IPS-15b (cell line): Measurements from ENCODE around the gene CELF3.

Experiments used
- H3K27me3 ChIP-seq: one replicate; pipeline ENCODE4 v1.6.1; 2013; ENCODE audit warnings: low read length; ENCODE audit not compliant: control insufficient read depth, insufficient read depth
- H3K36me3 ChIP-seq: one replicate; pipeline ENCODE4 v1.6.1; 2013; ENCODE audit warnings: low read length; ENCODE audit not compliant: control insufficient read depth, insufficient read depth
- H3K4me1 ChIP-seq: one replicate; pipeline ENCODE4 v1.6.1; 2013; ENCODE audit warnings: mild to moderate bottlenecking, low read length; ENCODE audit not compliant: control insufficient read depth, insufficient read depth
- H3K4me3 ChIP-seq: one replicate; pipeline ENCODE4 v1.5.1; 2013; ENCODE audit warnings: low read depth, low read length
- H3K9ac ChIP-seq: one replicate; pipeline ENCODE4 v1.6.1; 2013; ENCODE audit warnings: low read depth, mild to moderate bottlenecking, low read length
- H3K9me3 ChIP-seq: one replicate; pipeline ENCODE4 v1.6.1; 2013; ENCODE audit warnings: mild to moderate bottlenecking, low read length; ENCODE audit not compliant: control insufficient read depth, insufficient read depth

The CELF3 gene

GRCh38 chr1:151716771-151717631 is at the start of gene CELF3:
TSS of gene CELF3 (minus strand) at chr1:151716803. CDS start at chr1:151716020, 783 bp downstream.
- H3K4me1 ChIP-seq: peaks cover 9% of the 10 kb centered on the region
- H3K27me3 ChIP-seq: peaks cover 45% of the 10 kb centered on the region
- peak within 1 kb of the TSS; percentile 49 for H3K4me3 ChIP-seq
- H3K9me3 ChIP-seq: no peaks in the 10 kb centered on the region
- no peaks in the 10 kb centered on the region for H3K36me3 ChIP-seq
- peak within 1 kb of the TSS; percentile 47 for H3K9ac ChIP-seq

- Histone ChIP-seq H3K9me3 (no peaks in the 10 kb centered on the region), H3K4me1 (peaks cover 7% of the 10 kb centered on the region), H3K36me3 (peaks cover 7% of the 10 kb centered on the region), H3K9ac (peak overlapping the region; percentile 81), H3K27me3 (no peaks in the 10 kb centered on the region), H3K4me3 (peak overlapping the region; percentile 83)
These were observed 47.4 kb upstream of the CELF3 start for GRCh38 chr1:151763990-151764389.

GRCh38 chr1:151762941-151763921 is 46.6 kb upstream of the CELF3 start, which contains the start of gene MRPL9:
TSS of gene MRPL9 (minus strand) at chr1:151763496. CDS start at chr1:151763479, 17 bp downstream.
- peak within 1 kb of the TSS; percentile 81 for H3K9ac ChIP-seq
- H3K27me3 ChIP-seq: no peaks in the 10 kb centered on the region
- no peaks in the 10 kb centered on the region for H3K9me3 ChIP-seq
- H3K4me1 ChIP-seq: peaks cover 7% of the 10 kb centered on the region
- peaks cover 8% of the 10 kb centered on the region for H3K36me3 ChIP-seq
- H3K4me3 ChIP-seq: peak within 1 kb of the TSS; percentile 83

GRCh38 chr1:151760597-151761385 is 44.2 kb upstream of the CELF3 start:
- Histone ChIP-seq H3K4me1 (peaks cover 7% of the 10 kb centered on the region), H3K4me3 (no peak overlapping the region), H3K27me3 (no peaks in the 10 kb centered on the region), H3K9ac (no peak overlapping the region), H3K36me3 (peaks cover 10% of the 10 kb centered on the region), H3K9me3 (no peaks in the 10 kb centered on the region)

GRCh38 chr1:151759241-151759640 is 42.6 kb upstream of the CELF3 start:
- H3K4me3 ChIP-seq: no peak overlapping the region
- no peaks in the 10 kb centered on the region for H3K27me3 ChIP-seq
- no peaks in the 10 kb centered on the region for H3K9me3 ChIP-seq
- peaks cover 7% of the 10 kb centered on the region for H3K4me1 ChIP-seq
- no peak overlapping the region for H3K9ac ChIP-seq
- H3K36me3 ChIP-seq: peaks cover 10% of the 10 kb centered on the region

GRCh38 chr1:151756291-151756690 is 39.7 kb upstream of the CELF3 start:
- H3K9ac ChIP-seq: no peak overlapping the region
- H3K36me3 ChIP-seq: peaks cover 8% of the 10 kb centered on the region
- no peak overlapping the region for H3K4me3 ChIP-seq
- H3K9me3 ChIP-seq: no peaks in the 10 kb centered on the region
- H3K4me1 ChIP-seq: no peaks in the 10 kb centered on the region
- H3K27me3 ChIP-seq: no peaks in the 10 kb centered on the region

- Histone ChIP-seq H3K27me3 (no peaks in the 10 kb centered on the region), H3K4me1 (no peaks in the 10 kb centered on the region), H3K4me3 (no peak overlapping the region), H3K36me3 (no peaks in the 10 kb centered on the region), H3K9ac (no peak overlapping the region), H3K9me3 (peaks cover 10% of the 10 kb centered on the region)
These were observed 24.9 kb upstream of the CELF3 start for GRCh38 chr1:151741516-151741915.

GRCh38 chr1:151739590-151740355 is 23.2 kb upstream of the CELF3 start:
- Histone ChIP-seq H3K4me3 (no peak overlapping the region), H3K27me3 (no peaks in the 10 kb centered on the region), H3K9ac (no peak overlapping the region), H3K9me3 (peaks cover 10% of the 10 kb centered on the region), H3K36me3 (no peaks in the 10 kb centered on the region), H3K4me1 (no peaks in the 10 kb centered on the region)

GRCh38 chr1:151737479-151737878 is 20.9 kb upstream of the CELF3 start:
- H3K36me3 ChIP-seq: no peaks in the 10 kb centered on the region
- H3K9me3 ChIP-seq: peaks cover 10% of the 10 kb centered on the region
- no peak overlapping the region for H3K4me3 ChIP-seq

GRCh38 chr1:151737026-151737425 is 20.4 kb upstream of the CELF3 start:
- no peaks in the 10 kb centered on the region for H3K36me3 ChIP-seq
- H3K4me3 ChIP-seq: no peak overlapping the region
- H3K9ac ChIP-seq: no peak overlapping the region
- H3K27me3 ChIP-seq: no peaks in the 10 kb centered on the region
- H3K4me1 ChIP-seq: no peaks in the 10 kb centered on the region
- H3K9me3 ChIP-seq: peaks cover 10% of the 10 kb centered on the region

More at GRCh38 chr1:151737479-151737878, 20.9 kb upstream of the CELF3 start:
- Histone ChIP-seq H3K27me3 (no peaks in the 10 kb centered on the region), H3K4me1 (no peaks in the 10 kb centered on the region), H3K9ac (no peak overlapping the region)
